AG08396 (cell line): Measurements from ENCODE around the gene RWDD3.
A peak's percentile ranks its signal among the peaks of the same experiment; 100 is the strongest.

Experiments
- DNase-seq: peaks from one replicate; pipeline ENCODE4 v3.0.0; 2012; ENCODE audit warnings: low spot score, mixed read lengths

Gene RWDD3, protein sequence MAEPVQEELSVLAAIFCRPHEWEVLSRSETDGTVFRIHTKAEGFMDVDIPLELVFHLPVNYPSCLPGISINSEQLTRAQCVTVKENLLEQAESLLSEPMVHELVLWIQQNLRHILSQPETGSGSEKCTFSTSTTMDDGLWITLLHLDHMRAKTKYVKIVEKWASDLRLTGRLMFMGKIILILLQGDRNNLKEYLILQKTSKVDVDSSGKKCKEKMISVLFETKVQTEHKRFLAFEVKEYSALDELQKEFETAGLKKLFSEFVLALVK

DNA sequence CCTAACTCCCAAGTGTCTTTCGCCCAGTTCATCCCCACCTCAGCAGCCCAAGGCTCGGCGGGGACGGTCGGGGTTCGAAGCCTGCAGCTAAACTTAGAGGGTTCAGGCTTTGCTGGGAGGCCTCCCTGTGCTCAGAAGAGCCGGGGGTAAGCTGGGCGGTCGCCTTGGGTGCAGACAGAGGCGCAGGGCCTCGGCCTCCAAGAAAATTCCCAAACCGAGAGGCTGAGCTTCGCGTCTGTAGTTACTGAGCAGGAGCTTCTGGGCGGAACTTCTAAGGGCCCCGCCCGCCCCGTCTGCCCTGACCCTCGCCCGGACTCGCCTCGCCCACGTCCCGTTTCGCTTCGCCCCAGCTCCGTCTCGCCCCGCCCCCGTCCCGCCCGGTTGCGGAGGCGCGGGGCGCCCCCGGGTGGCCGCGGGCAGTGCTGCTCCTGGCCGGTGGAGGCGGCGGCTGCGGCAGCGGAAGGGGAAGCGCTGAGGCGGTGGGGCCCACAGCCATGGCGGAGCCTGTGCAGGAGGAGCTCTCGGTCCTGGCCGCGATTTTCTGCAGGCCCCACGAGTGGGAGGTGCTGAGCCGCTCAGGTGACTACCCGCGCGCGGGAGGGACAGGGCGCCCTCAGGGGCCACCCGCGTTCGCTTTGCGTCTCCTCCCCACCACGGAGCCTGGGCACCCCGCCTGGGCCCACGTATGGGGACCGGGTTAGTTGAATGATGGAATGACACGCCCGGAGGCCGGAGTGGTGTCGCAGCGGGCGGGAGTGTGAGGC, at the start of gene RWDD3:
Gene RWDD3, plus strand, starts transcription at position 474 of the 764 bp plus-strand sequence. Its CDS starts 21 bp downstream, at position 495.
- DNase-seq: peak; percentile 96

DNA sequence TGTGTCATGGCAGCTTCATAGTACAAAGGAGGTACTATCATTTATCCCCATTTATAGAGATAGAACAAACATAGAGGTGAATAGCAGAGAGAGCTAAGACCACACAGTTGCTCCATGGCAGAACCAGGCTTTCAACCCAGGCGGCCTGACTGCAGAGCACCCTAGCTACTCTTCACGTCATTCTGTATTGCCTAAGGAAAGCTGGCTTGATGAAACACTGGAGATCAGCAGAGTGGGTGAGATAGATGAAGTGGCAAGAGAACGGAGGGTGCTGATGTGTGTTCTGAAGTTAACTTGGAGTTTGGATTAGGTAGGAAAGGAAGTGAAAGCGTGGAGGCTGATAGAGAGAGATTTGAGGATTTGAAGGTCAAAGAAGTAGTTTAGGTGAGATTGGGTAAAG, 47.9 kb upstream of the RWDD3 start:
- no peak for DNase-seq

DNA sequence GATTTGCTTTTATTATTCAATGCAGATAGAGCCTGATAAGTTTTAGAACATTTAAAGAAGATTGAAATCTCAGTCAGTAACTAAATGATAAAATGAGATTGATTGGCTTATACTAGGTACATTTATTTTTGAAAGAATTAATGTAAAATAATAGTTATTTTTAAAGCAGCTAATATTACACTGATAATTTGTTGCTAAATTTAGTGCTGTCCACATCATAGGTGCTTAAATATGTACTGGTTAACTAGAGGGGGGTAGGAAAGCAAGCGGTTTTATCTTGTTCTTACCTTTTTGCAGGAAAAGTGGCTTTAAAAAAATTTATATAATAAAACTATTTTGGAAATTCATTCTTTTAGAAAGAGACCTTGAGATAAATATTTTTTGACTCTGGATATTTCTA, 40.4 kb upstream of the RWDD3 start:
- no peak for DNase-seq

DNA sequence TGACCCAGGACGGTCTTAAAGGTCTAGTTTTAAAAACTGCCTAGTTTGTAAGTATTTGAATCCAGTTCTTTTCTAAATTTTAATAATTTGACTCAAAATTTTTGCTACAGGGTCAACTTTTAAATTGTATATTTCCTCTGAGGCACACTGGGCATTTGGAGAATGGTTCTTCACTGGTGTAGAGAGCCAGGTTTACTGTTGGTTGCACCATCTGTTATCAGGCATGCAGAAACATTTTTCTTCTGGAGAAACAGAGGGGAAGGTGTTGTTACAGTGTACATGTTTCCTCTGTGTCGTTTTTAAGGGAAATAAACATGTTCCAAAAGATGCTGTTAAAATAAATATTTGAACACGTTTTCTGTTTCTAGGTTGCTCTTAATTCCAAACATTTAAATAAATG, 39.0 kb upstream of the RWDD3 start:
- no peak for DNase-seq

DNA sequence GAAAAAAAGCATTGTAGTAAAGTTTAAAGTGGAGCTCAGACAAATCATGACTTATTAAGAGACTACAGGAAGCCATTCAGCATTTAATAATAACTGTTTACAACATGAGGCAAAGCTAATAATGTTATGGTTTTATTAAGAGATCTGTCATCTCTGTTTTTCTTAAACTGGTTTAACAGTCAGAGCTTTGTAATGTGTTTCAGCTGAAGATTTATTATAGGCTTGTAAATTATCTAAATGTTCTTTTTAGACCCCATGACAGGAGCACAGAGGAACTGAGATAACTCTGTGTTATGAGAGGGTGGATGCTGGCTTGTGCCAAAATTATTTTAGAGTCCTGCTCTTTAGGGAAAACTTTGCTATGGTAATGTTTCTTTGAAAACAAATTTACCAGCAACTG, 38.0 kb upstream of the RWDD3 start:
- DNase-seq: no peak

DNA sequence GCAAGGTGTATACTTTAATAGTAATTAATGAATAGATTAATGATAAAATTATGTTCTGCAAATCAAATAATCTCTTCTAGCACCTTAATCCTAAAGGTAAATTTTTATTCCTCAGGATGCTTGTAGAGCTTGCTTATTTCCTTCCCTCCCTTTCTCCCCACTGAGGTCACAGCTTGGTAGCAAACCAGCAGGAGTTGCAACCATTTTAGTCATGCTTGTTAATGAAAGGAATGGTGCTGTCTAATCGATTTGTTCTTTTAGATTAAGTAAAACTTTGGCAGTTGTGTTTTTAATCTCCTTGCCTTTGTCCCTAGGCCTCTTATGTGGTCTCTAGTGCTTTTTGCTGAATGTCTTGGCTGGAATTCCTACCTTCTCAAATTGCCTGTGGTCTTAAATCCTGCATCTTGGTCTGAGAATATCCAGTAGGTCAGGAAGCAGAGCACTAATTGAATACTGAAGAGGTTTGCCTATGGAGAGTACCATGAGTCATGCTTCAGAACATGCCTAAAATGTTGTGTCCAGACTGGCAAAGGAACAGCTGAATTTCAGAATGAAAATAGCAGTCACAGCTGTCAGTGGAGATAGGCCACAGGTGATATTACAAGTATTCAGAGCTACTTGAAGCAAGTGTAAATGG, 36.3 kb upstream of the RWDD3 start:
- peak; percentile 14 for DNase-seq

DNA sequence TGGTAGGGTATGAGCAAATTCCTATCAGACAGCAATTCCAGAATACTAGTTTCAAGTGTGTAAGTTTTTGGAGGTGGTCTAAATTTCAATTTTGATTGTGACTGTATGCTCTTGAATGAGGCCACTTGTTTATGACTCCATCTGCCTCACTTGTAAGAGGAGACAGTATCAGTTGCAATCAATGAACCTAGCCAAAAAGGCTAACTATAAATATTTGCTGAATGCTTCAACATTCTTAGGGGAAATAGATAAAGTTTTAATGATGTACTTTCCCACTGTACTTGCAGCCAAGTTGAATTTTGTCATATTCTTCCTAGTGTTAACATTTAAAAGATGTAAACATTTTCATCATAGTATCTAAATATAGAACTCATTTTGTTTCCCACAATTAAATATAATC, 32.1 kb upstream of the RWDD3 start:
- no peak for DNase-seq

DNA sequence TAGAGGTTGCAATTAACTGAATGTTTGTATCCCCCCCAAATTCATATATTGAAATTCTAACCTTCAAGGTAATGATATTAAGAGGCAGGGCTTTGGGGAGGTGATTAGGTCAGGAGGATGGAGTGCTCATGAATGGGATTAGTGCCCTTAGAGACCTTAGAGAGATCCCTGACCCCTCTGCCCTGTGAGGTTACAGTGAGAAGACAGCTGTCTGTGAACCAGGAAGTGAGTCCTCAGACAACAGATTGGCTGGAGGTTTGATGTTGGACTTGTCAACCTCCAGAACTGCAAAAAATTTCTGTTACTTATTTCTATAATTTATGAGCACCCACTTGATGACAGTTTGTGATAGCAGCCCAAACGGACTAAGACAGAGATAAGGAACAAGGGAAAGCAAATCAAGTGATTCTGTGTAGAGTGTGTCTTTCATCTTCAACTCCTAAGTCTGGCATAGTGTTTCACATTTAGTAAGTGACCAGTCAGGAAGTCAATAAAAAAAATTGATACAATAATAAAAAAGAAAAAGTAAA, 30.0 kb upstream of the RWDD3 start:
- no peak for DNase-seq

DNA sequence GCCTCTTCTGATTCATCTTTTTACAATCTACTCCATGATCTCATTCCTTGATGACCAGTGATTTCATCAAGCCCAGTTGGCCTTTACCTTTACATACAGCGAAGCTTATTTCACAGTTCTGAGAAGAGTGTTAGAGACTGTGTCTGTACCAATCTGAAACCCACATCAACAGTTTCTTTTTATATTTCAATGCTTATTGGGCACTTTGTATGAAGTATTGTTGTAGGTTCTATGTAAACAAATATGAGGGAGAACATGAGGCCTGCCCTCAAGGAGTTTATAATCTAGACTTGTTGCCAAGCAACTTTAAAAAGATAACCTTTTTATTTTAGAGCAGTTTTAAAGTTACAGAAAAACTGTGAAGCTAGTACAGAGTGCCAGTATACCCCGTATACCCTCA, 27.5 kb upstream of the RWDD3 start:
- DNase-seq: no peak

DNA sequence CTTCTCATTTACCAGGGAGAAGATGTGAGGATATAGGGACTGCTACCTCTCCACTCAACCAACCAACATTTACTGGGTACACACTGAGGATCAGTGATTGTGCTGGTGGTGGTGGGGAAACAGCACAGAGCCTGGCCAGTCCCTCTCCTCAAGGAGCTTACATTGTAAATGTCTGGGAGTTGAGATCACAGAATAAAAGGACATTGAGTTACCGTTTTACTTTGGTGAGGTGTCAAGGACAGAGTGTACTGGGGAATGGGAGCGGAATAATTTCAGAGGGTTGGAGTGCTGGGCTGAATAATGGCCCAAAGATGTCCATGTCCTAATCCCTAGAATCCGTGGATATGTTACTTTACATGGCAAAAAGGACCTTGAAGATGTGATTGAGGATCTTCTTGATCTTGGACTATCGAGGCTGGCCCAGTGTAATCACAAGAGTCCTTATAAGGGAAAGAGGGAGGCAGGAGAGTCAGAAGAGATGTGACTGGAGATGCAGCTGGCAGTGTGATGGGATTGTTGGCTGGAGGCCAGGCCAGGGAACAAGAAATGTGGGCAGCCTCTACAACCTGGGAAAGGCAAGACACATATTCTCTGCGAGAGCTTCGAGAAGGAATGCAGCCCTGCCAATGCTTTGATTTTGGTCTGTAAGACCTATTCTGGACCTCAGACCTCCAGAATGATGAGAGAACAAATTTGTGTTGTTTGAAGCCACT, 26.6 kb upstream of the RWDD3 start:
- DNase-seq: no peak

DNA sequence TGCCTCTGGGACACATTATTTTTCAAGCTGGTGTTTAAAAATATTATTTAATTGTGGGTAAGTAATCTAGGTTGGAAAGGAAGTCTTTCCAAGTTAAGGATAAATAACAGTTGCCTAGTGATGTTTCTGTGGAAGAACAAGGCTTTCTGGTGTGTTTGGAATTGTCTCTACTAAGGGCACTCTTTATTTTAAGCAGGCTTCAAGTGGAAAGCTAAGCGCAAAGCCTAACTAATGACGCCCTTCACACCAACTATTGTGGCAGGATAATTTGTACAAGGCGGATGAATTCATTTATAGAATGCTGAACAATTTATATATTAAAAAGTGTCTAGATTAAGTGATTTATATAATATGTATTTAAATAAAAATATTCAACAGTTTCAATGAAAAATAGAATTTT, 25.1 kb upstream of the RWDD3 start:
- no peak for DNase-seq

DNA sequence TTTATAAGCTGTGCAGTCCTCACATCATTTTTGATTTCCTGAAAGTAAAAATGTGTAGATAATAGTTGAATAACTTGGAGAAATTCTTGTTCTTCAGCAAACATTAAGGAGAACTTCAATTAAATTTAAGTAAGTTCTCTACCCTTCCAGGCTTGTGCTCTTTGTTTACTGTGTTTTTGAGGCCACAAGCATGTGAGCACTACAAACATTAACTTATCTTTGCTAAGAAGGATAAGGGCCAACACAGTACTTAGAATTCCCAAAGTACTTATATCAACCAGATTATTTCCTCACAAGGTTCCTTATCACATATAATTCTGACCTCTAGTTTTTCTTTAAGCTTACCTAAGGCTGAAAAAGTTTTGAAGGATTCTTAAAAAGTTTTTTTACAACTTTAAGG, 24.7 kb upstream of the RWDD3 start:
- no peak for DNase-seq

DNA sequence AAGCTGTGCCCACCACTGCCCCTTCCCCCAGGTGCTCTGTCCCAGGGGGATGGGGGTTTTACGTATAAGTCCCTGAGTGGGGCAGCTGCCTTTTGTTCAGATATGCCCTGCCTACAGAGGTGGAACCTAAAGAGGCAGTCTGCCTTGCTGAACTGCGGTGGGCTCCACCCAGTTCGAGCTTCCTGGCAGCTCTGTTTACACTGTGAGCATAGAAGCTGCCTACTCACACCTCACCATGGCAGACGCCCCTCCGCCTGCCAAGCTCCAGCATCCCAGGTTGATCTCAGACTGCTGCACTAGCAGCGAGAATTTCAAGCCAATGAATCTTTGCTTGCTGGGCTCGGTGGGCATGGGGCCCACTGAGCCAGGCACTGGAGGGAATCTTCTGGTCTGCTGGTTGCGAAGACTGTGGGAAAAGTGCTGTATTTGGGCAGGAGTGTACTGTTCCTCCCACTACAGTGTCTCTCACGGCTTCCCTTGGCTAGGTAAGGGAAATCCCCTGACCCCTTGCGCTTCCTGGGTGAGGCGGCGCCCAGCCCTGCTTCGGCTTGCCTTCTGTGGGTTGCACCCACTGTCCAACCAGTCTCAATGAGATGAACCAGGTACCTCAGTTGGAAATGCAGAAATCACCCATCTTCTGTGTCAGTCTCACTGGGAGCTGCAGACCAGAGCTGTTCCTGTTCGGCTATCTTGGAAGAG, 17.6 kb upstream of the RWDD3 start:
- no peak for DNase-seq

DNA sequence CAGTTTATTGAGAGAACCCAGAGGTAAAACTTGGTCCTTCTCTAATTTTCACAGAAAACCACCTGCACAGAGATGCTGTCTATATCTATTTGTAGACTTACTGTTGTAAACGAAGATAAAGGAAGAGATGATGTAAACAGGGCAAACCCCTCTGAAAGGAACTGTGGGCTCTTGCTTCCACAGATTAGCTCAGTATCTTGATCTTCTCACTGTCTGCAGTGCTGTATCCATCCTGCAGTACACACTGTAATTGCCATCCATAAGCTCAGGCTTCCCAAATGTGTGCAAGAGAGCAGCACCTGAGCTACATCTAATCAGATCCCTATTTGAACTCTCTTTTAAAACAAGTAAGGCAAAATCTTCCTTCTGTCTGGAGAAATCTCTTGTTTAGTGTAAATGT, 16.6 kb upstream of the RWDD3 start:
- DNase-seq: no peak

DNA sequence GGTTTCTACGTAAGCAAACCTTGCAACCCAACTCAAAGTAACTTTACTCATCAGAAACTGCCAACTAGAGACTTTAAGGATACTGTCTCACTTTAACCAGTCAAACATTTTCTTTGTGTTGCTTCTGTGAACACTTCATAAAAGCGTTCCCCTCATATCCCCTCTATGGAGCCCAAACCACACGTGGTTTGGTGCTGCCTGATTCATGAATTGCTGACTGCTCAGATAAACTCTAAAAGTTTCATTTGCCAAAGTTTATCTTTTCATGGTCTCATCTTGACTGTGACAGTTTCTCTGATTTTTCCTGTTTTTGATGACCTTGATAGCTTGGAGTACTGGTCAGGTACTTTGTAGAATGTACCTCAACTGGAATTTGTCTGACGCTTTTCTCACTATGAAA, 14.6 kb upstream of the RWDD3 start:
- no peak for DNase-seq

DNA sequence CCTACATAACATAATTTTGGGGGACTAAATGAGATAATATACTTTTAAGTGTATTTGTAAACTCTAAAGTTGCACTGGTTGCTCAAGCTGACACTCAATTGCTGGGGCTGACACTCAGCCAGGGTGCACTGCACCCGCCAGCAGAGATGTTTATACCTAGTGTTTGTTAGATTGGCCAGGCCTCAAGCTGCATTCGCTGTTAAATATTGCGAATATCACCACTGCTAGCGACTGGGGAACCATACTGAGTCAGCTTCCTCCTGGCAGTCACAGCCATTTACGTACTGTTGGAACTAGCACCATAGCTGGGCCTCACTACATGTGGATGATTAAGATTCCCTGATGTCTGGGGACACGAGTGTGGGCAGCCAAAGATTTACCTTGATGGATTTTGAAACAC, 12.7 kb upstream of the RWDD3 start:
- no peak for DNase-seq

DNA sequence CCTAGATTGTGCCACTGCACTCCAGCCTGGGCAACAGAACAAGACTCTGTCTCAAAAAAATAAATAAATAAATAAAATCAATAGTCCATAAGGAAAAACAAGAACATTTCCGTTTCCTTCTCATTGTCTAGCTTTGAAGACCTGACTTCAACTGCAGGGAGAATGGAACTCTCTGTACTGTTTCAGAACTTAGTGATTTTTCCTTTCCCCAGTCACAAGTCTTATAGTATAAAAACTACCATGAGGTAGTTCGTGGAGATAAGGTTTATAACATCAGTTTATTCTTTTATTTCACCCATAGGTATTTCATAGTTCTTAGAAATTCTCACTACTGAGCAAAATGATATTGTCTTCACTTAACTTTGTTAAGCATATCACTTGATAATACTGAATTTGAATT, 11.4 kb upstream of the RWDD3 start:
- no peak for DNase-seq

DNA sequence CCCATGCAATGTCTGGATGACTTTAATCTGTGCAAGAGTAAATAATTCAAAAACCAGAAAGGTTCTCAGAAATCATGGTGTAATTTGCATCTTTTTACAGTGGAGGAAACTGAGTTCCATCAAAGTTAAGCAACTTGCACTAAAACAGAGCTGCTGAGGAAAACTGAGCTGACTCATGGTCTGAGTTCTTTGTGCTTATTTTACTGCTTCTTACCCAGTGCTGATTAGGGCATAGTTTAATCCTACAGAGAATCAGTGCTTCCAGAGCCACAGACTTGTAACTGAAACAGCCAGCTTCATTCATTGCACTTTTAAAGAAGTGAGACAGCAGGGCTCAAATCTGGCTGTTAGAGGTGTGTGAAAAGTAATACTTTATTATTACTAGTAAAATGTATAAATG, 10.9 kb upstream of the RWDD3 start:
- DNase-seq: peak; percentile 12

DNA sequence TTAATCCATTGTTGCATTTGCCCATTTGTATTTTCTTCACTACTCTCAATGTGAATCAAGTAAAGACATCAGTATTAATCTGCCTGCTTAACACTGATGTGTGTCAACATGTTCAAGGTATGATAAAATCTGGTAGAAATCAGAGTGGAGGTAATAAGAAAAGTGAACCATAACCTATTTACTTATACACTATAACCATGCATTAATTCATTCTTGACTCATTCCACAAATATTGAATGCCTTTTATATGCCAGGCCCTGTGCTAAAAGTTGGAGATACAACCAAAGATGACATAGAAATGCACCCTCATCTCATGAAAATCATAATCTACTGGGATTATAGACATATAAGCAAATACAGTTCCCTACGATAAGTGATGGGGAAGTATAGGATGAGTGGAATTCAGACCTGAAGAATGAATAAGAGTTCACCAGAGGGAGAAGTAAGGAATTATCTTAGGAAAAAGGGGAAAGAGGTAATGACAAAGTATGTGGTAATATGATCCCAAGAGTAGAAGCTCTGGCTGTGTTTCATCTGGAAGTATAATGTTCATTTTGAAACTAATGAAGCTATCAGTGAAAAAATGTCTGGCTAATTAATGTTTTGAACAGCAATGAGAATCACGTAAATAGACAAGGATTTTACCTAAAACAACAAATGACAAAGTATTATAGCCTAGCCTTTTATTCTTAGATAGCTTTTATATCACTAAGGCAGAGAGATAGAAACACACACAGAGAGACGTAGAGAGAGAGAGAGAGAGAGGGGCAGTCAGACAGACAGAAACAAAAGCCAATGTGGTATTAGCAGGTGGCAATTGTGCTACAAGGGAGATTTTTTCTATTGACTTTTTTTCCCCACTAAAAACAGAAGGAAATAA, 7.0 kb upstream of the RWDD3 start:
- no peak for DNase-seq

DNA sequence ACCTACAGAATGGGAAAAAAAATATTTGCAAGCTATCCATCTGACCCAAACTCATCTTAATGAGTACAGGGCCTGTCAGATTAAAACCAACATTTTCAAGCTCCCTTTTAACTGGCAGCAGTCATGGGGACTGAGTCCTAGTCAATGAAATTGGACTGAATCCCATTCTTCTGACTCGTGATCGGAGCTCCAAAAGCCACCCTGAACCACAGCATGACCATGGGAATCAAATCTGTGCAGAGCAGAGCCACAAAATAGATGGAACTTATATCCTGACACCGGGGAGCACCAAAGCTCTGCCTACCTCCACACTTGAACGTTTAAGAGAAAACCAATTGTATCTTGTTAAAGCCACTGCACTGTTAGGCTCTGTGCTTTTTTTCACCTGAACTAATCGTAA, 5.0 kb upstream of the RWDD3 start:
- no peak for DNase-seq

DNA sequence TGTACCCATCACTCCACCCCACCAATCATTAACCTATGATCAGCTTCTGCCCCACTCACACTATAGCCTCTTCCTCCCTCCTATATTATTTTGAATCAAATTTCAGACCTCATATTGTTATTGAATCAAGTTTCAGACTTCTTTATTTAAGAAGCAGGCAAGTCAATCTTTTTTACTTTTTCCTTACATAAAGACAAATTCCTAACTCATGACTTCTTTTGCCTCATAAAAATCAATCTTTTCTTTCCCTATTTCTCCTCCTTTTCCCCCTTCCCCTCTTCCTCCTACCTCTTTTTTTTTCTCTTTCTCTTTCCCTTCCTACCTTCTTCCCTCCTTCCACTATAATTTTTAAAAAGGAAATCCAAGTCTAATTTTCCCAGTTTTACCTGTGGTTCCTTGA, 4.3 kb upstream of the RWDD3 start:
- DNase-seq: no peak
